Heart right ventricle (tissue), 16 donors: ENCODE results near the gene SLCO2A1. TPM values are rescaled to one million over a fixed set of nuclear protein-coding genes. Genes with fewer than 3 reads are reported as not detected.
A peak's percentile ranks its signal among the peaks of the same experiment; 100 is the strongest.

Experiments
- ATAC-seq, 8 donors: fragments of 200-7000 bp; cut with Tn5 transposase; one replicate each; pipeline ENCODE4 v1.9.1; 2020; ENCODE audit warnings: mild to moderate bottlenecking in 8 of 8, moderate library complexity in 8 of 8, moderate number of reproducible peaks in 1 of 8
- DNase-seq, 2 donors: peaks; one replicate each; pipeline ENCODE4 v3.0.0-alpha.2; 2020
- H3K27ac ChIP-seq, 10 donors: fragments of 200-600 bp; sonication (generic) in 2 of 10; one replicate each; pipeline versions ENCODE4 v1.5.0 to v1.8.0; 2020 to 2022; ENCODE audit warnings: mild to moderate bottlenecking in 3 of 10
- H3K27me3 ChIP-seq, 7 donors: fragments of 200-600 bp; one replicate each; pipeline ENCODE4 v1.8.0; 2021 to 2022; ENCODE audit warnings: mild to moderate bottlenecking in 2 of 7
- H3K36me3 ChIP-seq, 9 donors: fragments of 200-600 bp; sonication (generic) in 1 of 9; one replicate each; pipeline versions ENCODE4 v1.5.0 to v1.8.0; 2020 to 2022; ENCODE audit warnings: mild to moderate bottlenecking in 2 of 9
- H3K4me1 ChIP-seq, 9 donors: fragments of 200-600 bp; sonication (generic) in 1 of 9; one replicate each; pipeline versions ENCODE4 v1.5.0 to v1.8.0; 2020 to 2022; ENCODE audit warnings: mild to moderate bottlenecking in 4 of 9
- H3K4me3 ChIP-seq, 10 donors: fragments of 200-600 bp; sonication (generic) in 2 of 10; one replicate each; pipeline versions ENCODE4 v1.5.0 to v1.8.0; 2020 to 2022; ENCODE audit warnings: mild to moderate bottlenecking in 7 of 10, moderate library complexity in 2 of 10
- H3K9me3 ChIP-seq, 11 donors: fragments of 200-600 bp in 10 of 11; sonication (generic) in 2 of 11; one replicate each; pipeline versions ENCODE4 v1.5.0 to v1.8.0; 2013 to 2022; ENCODE audit warnings: mild to moderate bottlenecking in 2 of 11, control low read depth in 1 of 11, moderate library complexity in 1 of 11
- WGBS, 2 donors: extraction: QIAGEN DNeasy Blood & Tissue Kit; methylation state at CpG; one replicate each; pipeline ENCODE4 v1.1.7; 2013; ENCODE audit warnings: inconsistent platforms in 1 of 2; 5-methylcytosine and 5-hydroxymethylcytosine counted together
- intact Hi-C, 10 donors: fragments of 100-400 bp; cut with DNase I; formaldehyde crosslinking; loops; one replicate each; pipeline versions ENCODE4 v1.11.1 to v1.14.2; 2022
- long read RNA-seq, 3 donors: library from polyadenylated mRNA; unstranded; transcript quantifications; one replicate each; pipeline ENCODE4 v2.0.0, GENCODE V29; 2020 to 2021
- polyA plus RNA-seq, 2 donors: library from polyadenylated mRNA; stranded (reverse); fragments of 200-250 nt; gene quantifications; one replicate each; pipeline ENCODE4 v1.2.3, GENCODE V29; 2013
- total RNA-seq, 10 donors: library from RNA; stranded (reverse); fragmentation: NEBNext Ultra II Directional in 3 of 10; extraction: Animal tissue kit (Norgen Biotek cat#: 25700) in 3 of 10; gene quantifications; one replicate each; pipeline versions ENCODE4 v1.2.1 to v1.2.4, GENCODE V29; 2021 to 2023
- TF ChIP-seq, protein P1 (sequence below), 9 donors: fragments of 200-600 bp; sonication (generic) in 2 of 9; IDR thresholded peaks; one replicate each; pipeline versions ENCODE4 v1.5.0 to v1.8.0; 2021 to 2022; ENCODE audit warnings: antibody characterized with exemption in 9 of 9, mild to moderate bottlenecking in 5 of 9, moderate library complexity in 1 of 9
- donor health status: Arrhythmogenic right ventricular cardiomyopathy.
- donor health status: ischemic (EF 13 %, LVEDD 7.1; RV severe dilation, severe dysfunction).
- donor health status: healthy with polysubstance abuse.
- donor health status: DM: no; HTN: yes; CAD: no.
- donor health status: DM: no; HTN: no; CAD: no.
- donor health status: ischemic (EF 25% LVEDD 6.9; RV normal size, moderate dysfunction).
- donor health status: ischemic (EF 25% LVEDD 5.7; RV mildly dilated, moderate dysfunction).
- donor health status: healthy.
- donor health status: DM: yes; HTN: yes; CAD: no.
- donor health status: Ischemic cardiomyopathy.
- donor health status: ischemic (EF 35%, LVEDD 5.7; RV mildly dilated, moderate dysfunction).
- donor health status: nonischemic (EF 11% LVEDD 7.7; RV severe dilation, severe dysfunction).
- donor health status: DM: yes; HTN: yes; CAD: no.
- donor health status: PGD.
- donor health status: ischemic (EF 29% LVEDD 5.4; RV normal size, mild dysfunction).
- donor health status: nonischemic (EF 23%, LVEDD 6.1; RV moderate dilation, normal function).

SLCO2A1 gene
- total RNA-seq, result 10 to 100 TPM in 4 of 10 donors, 1 to 10 TPM in 6; 3.6 to 30.4 (median 8.4) TPM
- 10 to 100 TPM; 13.4 to 14.2 TPM for polyA plus RNA-seq
- long read RNA-seq, donor 1, partial matches to known transcripts, result 2 of 9 reads
- long read RNA-seq, donor 1, other reads (novel, unspliced or antisense), result 7 of 9 reads
- long read RNA-seq, donor 2, partial matches to known transcripts, result 2 of 5 reads
- long read RNA-seq, donor 2, other reads (novel, unspliced or antisense), result 3 of 5 reads
- long read RNA-seq, donor 3, full-length matches to known transcripts, result 7 of 70 reads
- long read RNA-seq, donor 3, partial matches to known transcripts, result 19 of 70 reads
- long read RNA-seq, donor 3, other reads (novel, unspliced or antisense), result 44 of 70 reads

DNA sequence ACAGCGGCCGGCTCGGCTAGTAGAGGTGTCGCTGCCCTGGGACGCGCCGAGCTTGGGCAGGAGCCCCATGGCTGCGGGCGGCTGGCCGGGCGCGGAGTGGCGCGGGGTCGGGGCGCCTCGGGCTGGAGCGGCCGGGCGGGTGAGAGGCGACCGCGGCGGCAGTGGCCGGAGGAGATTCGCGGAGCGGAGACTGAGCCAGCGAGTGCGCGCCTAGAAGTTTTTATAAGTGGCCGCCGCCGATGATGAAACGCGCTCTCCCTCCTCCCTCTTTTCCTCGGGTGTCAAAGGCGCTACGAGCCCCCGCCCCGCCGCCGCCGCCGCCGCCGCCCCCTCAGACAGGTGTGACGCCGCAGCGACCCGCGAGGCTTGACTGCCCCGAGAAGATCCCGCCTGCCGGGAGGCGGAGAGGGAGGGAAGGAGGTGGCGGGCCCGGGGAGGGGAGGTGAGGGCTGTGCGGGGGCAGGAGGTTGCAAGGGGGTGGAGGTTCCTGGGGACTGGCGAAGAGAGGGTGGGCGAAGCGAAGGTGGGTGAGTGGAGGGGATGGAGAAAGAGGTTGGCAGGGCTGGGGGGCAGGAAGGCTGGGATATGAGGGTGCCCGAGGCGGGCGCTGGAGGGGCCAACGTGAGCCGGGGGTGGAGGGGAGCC, at the start of gene SLCO2A1:
SLCO2A1 (minus strand) TSS at position 192 of the 645 bp plus-strand sequence; CDS start at position 69, 123 bp downstream.
- H3K4me1 ChIP-seq, result peaks cover 0 to 27% (median 6%) of the 10 kb centered on the region in 9 donors
- H3K9me3 ChIP-seq, result no peaks in the 10 kb centered on the region
- H3K4me3 ChIP-seq, result peak within 1 kb of the TSS; percentile 24 to 71 (median 60)
- H3K36me3 ChIP-seq, result no peaks in the 10 kb centered on the region
- TF ChIP-seq, protein P1, sequence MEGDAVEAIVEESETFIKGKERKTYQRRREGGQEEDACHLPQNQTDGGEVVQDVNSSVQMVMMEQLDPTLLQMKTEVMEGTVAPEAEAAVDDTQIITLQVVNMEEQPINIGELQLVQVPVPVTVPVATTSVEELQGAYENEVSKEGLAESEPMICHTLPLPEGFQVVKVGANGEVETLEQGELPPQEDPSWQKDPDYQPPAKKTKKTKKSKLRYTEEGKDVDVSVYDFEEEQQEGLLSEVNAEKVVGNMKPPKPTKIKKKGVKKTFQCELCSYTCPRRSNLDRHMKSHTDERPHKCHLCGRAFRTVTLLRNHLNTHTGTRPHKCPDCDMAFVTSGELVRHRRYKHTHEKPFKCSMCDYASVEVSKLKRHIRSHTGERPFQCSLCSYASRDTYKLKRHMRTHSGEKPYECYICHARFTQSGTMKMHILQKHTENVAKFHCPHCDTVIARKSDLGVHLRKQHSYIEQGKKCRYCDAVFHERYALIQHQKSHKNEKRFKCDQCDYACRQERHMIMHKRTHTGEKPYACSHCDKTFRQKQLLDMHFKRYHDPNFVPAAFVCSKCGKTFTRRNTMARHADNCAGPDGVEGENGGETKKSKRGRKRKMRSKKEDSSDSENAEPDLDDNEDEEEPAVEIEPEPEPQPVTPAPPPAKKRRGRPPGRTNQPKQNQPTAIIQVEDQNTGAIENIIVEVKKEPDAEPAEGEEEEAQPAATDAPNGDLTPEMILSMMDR (IDR thresholded peaks at IDR 0.05), result no peak
- H3K27me3 ChIP-seq, result peaks cover 0 to 40% (median 16%) of the 10 kb centered on the region in 7 donors
- intact Hi-C loops, result loop anchor here in 2 of 10 donors (10.0 kb wide), 2 partner anchors 85 to 95 kb away; no protein-coding TSS in a partner anchor
- 1 to 2% methylated on average over 49 to 65 of the region's 67 CpGs for WGBS, 2 donors
- DNase-seq, result peak; percentile 29 to 32
- H3K27ac ChIP-seq, result peak within 1 kb of the TSS in 5 of 10 donors; percentile 29 to 60 (median 31)
- ATAC-seq, result peak; percentile 47 to 68 (median 55)

- WGBS, 2 donors, result 74 to 75% methylated on average over 4 of the region's 4 CpGs
- ATAC-seq, result no peak
Observed at GRCh38 chr3:134079111-134079547, 49.4 kb upstream of the SLCO2A1 start.

DNA sequence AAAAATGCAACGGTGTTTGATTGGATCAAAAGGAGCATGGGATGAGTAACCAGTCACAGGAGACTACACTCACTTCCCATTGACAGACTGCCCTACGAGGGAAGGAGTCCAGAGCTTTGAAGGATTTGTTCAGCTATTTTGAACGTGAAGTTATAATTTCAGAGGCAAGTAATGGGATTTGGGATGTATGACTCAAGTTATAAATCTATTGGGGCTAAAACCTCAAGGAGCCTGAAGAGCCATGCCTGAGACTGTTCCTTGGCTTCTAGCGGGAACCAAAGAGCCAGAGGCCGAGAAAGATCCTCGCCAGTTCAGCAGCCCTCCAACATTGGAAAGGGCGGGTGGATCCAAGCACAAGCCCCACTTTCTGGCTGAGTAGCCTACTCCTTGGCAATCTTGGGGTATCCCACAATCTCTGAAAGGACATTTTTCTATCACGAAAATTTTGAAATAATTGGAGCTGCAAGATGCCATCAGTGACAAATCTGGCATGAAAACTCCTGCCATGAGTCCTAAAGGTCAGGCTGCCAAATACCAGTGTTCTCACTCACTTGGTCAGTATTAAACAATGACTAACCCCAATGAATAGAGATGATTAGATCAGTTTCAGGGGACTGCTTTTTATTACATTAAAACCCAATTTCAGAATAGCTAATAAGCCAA, 48.6 kb upstream of the SLCO2A1 start:
- Histone ChIP-seq H3K27ac (no peak overlapping the region), H3K4me1 (peaks cover 0 to 16% (median 0%) of the 10 kb centered on the region in 9 donors), H3K4me3 (no peak overlapping the region), H3K27me3 (peaks cover 0 to under 1% (median 0%) of the 10 kb centered on the region in 7 donors), H3K9me3 (peaks cover 0 to 25% (median 13%) of the 10 kb centered on the region in 11 donors), H3K36me3 (no peaks in the 10 kb centered on the region)
- DNase-seq (no peak), ATAC-seq (no peak)
- TF ChIP-seq, protein P1 (IDR thresholded peaks at IDR 0.05), result no peak
- 87 to 91% methylated on average over 8 of the region's 8 CpGs for WGBS, 2 donors
- intact Hi-C loops, result no loop called here

More at GRCh38 chr3:134079111-134079547, 49.4 kb upstream of the SLCO2A1 start:
- TF ChIP-seq, protein P1 (IDR thresholded peaks at IDR 0.05), result no peak
- Histone ChIP-seq H3K9me3 (peaks cover 0 to 25% (median 13%) of the 10 kb centered on the region in 11 donors), H3K4me1 (peaks cover 0 to 11% (median 0%) of the 10 kb centered on the region in 9 donors), H3K27ac (no peak overlapping the region), H3K4me3 (no peak overlapping the region), H3K36me3 (no peaks in the 10 kb centered on the region), H3K27me3 (no peaks in the 10 kb centered on the region)
- intact Hi-C loops, result no loop called here
- no peak for DNase-seq

GRCh38 chr3:134077649-134078161, 48.0 kb upstream of the SLCO2A1 start:
- H3K36me3 ChIP-seq, result no peaks in the 10 kb centered on the region
- H3K9me3 ChIP-seq, result peaks cover 0 to 25% (median 13%) of the 10 kb centered on the region in 11 donors
- no peak for DNase-seq
- H3K27ac ChIP-seq, result no peak overlapping the region
- H3K4me3 ChIP-seq, result no peak overlapping the region
- peaks cover 0 to 16% (median 0%) of the 10 kb centered on the region in 9 donors for H3K4me1 ChIP-seq
- H3K27me3 ChIP-seq, result peaks cover 0 to 3% (median 0%) of the 10 kb centered on the region in 7 donors
- WGBS, 2 donors, result 90 to 91% methylated on average over 3 of the region's 3 CpGs
- intact Hi-C loops, result no loop called here
- TF ChIP-seq, protein P1 (IDR thresholded peaks at IDR 0.05), result no peak
- ATAC-seq, result no peak
